ENCODE results near the gene SLC25A21.
A peak's percentile ranks its signal among the peaks of the same experiment; 100 is the strongest.
"Not testable (repeated sequence)": the region's sequence is repeated elsewhere in the genome, so short reads cannot be mapped to it uniquely, and the experiment has no call there.

The SLC25A21 gene

DNA sequence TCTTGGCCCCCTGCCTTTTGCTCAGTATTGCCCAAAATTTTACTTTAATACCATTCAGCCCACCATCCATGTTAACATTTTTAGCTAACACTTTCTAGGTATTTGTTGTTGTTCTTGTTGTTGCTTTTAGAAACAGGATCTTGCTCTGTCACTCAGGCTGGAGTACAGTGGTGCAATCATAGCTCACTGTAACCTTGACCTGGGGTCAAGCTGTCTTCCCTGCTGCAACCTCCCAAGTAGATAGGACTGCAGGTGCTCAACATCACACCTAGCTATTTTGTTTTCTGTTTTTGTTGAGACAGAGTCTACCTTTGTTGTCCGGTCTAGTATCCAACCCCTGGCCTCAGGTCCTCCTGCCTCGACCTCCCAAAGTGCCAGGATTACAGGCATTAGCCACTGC lies 29.3 kb upstream of the SLC25A21 start:
- no peaks in the 10 kb centered on the region for H3K27me3 ChIP-seq (ENCODE audit: control insufficient read depth in 1 of 2, insufficient read depth in 2 of 2, low read length in 2 of 2)
- H3K27ac ChIP-seq (ENCODE audit: low read length) = no peak overlapping the region
- H3K4me3 ChIP-seq (ENCODE audit: low read length in 2 of 2) = no peak overlapping the region
- H3K9ac ChIP-seq (ENCODE audit: low read length in 2 of 2) = no peak overlapping the region
- no peaks in the 10 kb centered on the region for H3K36me3 ChIP-seq (ENCODE audit: control insufficient read depth in 2 of 2, insufficient read depth in 2 of 2, low read length in 2 of 2)
- no peaks in the 10 kb centered on the region for H3K4me1 ChIP-seq (ENCODE audit: control insufficient read depth, insufficient read depth, low read length)
- H3K9me3 ChIP-seq (ENCODE audit: control insufficient read depth in 2 of 2, low read length in 2 of 2) = no peaks in the 10 kb centered on the region

DNA sequence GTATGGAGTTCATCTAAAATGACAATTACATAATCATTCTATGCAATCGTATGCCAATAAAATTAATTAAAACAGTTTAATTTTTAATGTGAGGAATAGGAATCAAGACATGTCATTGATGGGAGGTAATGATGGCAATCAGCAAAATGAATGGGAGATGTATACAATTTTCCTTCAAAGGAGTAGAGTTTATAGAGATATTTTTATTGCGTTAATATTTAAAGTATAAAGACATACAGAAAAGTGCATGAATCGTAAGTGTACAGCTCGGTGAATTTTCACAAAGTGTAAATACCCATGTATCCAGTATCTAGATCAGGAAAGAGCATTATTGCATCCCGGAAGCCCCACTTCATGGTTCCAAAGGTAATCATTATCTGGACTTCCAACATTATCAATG lies 26.5 kb upstream of the SLC25A21 start:
- Histone ChIP-seq H3K4me3 (ENCODE audit: low read length in 2 of 2) (peak overlapping the region; percentile 90 to 95), H3K9me3 (ENCODE audit: control insufficient read depth in 2 of 2, low read length in 2 of 2) (no peaks in the 10 kb centered on the region), H3K4me1 (ENCODE audit: control insufficient read depth, insufficient read depth, low read length) (no peaks in the 10 kb centered on the region), H3K36me3 (ENCODE audit: control insufficient read depth in 2 of 2, insufficient read depth in 2 of 2, low read length in 2 of 2) (no peaks in the 10 kb centered on the region), H3K27ac (ENCODE audit: low read length) (no peak overlapping the region), H3K27me3 (ENCODE audit: control insufficient read depth in 1 of 2, insufficient read depth in 2 of 2, low read length in 2 of 2) (no peaks in the 10 kb centered on the region), H3K9ac (ENCODE audit: low read length in 2 of 2) (peak overlapping the region in 1 of 2 donors; percentile 96)

DNA sequence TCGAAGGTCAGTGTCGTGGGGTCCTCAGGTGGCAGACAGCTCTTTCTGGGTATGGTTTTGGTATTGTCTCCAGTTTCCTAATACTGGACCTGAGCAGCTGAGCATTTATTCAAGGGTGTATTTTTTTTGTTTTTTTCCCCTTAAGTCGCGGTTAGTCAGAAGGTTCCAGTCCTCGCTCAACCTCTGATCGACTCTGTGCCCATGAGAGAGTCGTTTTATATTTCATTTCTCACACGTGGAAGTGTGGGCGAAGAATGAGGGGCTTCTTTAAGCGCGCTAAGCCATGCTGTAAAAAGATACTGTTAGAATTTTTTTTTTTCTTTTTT lies 25.8 kb upstream of the SLC25A21 start:
- Histone ChIP-seq H3K9ac (ENCODE audit: low read length in 2 of 2) (peak overlapping the region; percentile 91 to 96), H3K27me3 (ENCODE audit: control insufficient read depth in 1 of 2, insufficient read depth in 2 of 2, low read length in 2 of 2) (no peaks in the 10 kb centered on the region), H3K4me3 (ENCODE audit: low read length in 2 of 2) (peak overlapping the region; percentile 90 to 95), H3K9me3 (ENCODE audit: control insufficient read depth in 2 of 2, low read length in 2 of 2) (no peaks in the 10 kb centered on the region), H3K36me3 (ENCODE audit: control insufficient read depth in 2 of 2, insufficient read depth in 2 of 2, low read length in 2 of 2) (no peaks in the 10 kb centered on the region), H3K4me1 (ENCODE audit: control insufficient read depth, insufficient read depth, low read length) (no peaks in the 10 kb centered on the region), H3K27ac (ENCODE audit: low read length) (peak overlapping the region; percentile 96)

DNA sequence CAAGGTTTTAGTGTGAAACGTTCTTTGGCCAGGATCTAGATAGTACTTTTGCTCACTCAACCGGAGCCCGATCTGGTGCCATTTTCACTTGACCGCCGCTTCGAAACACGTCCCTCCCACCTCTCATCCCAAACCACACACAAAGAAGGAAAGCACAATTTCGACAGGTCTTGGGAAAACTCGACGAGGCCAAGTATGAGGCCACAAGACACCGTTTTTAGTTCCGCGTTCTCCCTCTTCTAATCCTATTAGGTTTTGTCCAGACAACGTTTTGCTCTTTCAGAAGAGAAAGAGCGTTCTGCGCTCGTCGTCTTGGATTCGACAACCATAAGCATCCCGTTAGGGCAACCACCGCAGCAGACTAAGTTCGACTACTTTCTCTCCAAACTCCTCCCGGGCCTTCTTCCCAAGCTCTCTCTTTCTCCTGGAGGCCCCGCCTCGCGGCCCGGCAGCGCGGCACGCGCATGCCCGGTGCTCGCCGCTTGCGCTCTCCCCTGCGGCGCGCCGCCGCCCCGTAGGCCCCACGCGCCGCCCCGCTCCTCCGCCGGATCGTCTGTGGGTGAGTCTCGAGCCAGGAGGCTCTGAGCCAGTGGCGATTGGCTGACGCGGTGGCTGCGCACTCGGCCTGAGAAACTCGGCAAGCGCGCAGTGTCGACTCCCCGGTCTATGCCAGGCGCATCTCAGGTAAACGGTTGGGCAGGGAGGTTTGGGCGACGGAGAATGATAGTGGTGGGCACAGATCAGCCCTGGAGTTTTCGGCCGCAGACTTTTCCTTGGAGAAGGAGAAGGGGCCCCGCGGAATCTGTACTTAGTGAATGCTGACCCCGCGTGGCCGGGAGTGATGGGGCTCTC lies 25.2 kb upstream of the SLC25A21 start, which contains the start of gene MIPOL1:
Gene MIPOL1 (plus strand): TSS at position 517 of the 852 bp plus-strand sequence. CDS start 49,952 bp downstream, outside the sequence.
- Histone ChIP-seq H3K9ac (ENCODE audit: low read length in 2 of 2) (peak within 1 kb of the TSS; percentile 96 to 98), H3K27me3 (ENCODE audit: control insufficient read depth in 1 of 2, insufficient read depth in 2 of 2, low read length in 2 of 2) (no peaks in the 10 kb centered on the region), H3K9me3 (ENCODE audit: control insufficient read depth in 2 of 2, low read length in 2 of 2) (no peaks in the 10 kb centered on the region), H3K36me3 (ENCODE audit: control insufficient read depth in 2 of 2, insufficient read depth in 2 of 2, low read length in 2 of 2) (no peaks in the 10 kb centered on the region), H3K27ac (ENCODE audit: low read length) (peak within 1 kb of the TSS; percentile 96), H3K4me1 (ENCODE audit: control insufficient read depth, insufficient read depth, low read length) (no peaks in the 10 kb centered on the region), H3K4me3 (ENCODE audit: low read length in 2 of 2) (peak within 1 kb of the TSS; percentile 90 to 95)

DNA sequence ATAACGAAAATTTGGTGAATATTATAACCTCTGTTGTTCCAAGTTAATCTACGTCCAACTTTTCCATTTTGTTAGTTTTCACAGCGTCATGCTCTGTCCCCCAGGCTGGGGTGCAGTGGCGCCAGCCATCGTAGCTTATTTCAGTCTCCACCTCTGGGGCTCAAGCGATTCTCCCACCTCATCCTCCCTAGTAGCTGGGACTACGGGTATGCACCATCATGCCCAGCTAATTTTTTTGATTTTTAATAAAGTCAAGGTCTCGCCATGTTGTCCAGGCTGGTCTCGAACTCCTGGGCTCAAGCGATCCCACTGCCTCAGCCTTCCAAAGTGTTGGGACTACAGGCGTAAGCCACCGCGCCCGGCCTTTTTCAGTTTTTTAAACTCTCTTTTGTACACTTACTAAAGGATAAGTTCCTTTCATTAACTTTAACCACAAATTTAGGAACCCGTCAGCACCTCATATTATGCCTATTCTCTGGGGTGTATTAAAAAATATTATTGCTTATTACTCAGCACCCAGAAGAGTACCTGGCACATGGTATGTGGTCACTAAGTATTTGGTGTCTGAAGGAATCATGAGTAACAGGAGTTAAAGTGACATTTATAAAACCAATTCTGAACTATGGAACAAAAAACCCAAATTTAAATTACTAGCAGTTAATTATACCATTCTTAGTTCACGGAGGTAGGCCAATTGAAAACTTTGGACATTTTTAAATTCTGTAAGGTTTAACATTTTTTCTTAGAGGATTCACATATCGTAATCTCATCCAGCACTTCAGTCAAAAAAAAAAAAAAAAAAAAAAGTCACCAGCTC lies 24.4 kb upstream of the SLC25A21 start:
- Histone ChIP-seq H3K36me3 (ENCODE audit: control insufficient read depth in 2 of 2, insufficient read depth in 2 of 2, low read length in 2 of 2) (no peaks in the 10 kb centered on the region), H3K4me1 (ENCODE audit: control insufficient read depth, insufficient read depth, low read length) (no peaks in the 10 kb centered on the region), H3K9me3 (ENCODE audit: control insufficient read depth in 2 of 2, low read length in 2 of 2) (no peaks in the 10 kb centered on the region), H3K4me3 (ENCODE audit: low read length in 2 of 2) (peak overlapping the region; percentile 90 to 95), H3K27ac (ENCODE audit: low read length) (peak overlapping the region; percentile 96), H3K27me3 (ENCODE audit: control insufficient read depth in 1 of 2, insufficient read depth in 2 of 2, low read length in 2 of 2) (no peaks in the 10 kb centered on the region), H3K9ac (ENCODE audit: low read length in 2 of 2) (peak overlapping the region; percentile 96 to 98)

DNA sequence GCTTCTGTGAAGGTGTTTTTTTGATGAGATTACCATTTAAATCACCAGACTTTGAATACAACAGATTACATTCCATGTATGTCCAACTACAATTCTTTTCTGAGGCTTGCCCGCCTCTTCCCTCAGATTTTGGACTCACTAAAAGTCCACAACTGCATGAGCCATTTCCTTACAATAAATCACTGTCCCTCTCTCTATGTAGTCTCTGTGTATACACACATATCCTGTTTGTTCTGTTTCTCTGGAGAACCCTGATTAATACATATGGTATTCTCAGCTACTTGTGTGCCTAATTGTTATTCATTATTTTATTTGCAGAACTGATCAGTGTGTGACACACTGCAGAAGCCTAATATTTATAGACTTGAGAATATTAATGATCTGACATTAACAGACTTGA lies 22.9 kb upstream of the SLC25A21 start:
- H3K9ac ChIP-seq (ENCODE audit: low read length in 2 of 2) = no peak overlapping the region
- no peak overlapping the region for H3K27ac ChIP-seq (ENCODE audit: low read length)
- no peaks in the 10 kb centered on the region for H3K36me3 ChIP-seq (ENCODE audit: control insufficient read depth in 2 of 2, insufficient read depth in 2 of 2, low read length in 2 of 2)
- no peak overlapping the region for H3K4me3 ChIP-seq (ENCODE audit: low read length in 2 of 2)
- H3K27me3 ChIP-seq (ENCODE audit: control insufficient read depth in 1 of 2, insufficient read depth in 2 of 2, low read length in 2 of 2) = no peaks in the 10 kb centered on the region
- no peaks in the 10 kb centered on the region for H3K9me3 ChIP-seq (ENCODE audit: control insufficient read depth in 2 of 2, low read length in 2 of 2)
- no peaks in the 10 kb centered on the region for H3K4me1 ChIP-seq (ENCODE audit: control insufficient read depth, insufficient read depth, low read length)

DNA sequence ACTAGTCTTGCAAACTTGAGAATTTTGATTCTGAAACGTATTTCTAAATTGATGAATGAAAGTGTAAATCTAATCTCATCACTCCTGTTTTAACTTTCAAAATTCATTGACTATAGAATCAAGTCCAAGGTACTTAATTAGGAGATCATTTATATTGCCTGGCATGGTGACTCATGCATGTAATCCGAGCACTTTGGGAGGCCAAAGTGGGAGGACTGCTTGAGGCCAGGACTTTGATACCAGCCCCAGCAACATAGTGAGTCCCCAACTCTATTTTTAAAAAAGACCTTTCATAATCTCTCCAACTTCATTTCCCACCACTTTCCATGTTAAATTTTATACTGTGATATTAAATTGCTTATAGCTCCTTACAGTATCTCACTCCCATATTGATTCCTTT lies 22.3 kb upstream of the SLC25A21 start:
- no peaks in the 10 kb centered on the region for H3K4me1 ChIP-seq (ENCODE audit: control insufficient read depth, insufficient read depth, low read length)
- no peak overlapping the region for H3K4me3 ChIP-seq (ENCODE audit: low read length in 2 of 2)
- H3K27me3 ChIP-seq (ENCODE audit: control insufficient read depth in 1 of 2, insufficient read depth in 2 of 2, low read length in 2 of 2) = no peaks in the 10 kb centered on the region
- no peaks in the 10 kb centered on the region for H3K36me3 ChIP-seq (ENCODE audit: control insufficient read depth in 2 of 2, insufficient read depth in 2 of 2, low read length in 2 of 2)
- H3K9ac ChIP-seq (ENCODE audit: low read length in 2 of 2) = no peak overlapping the region
- no peak overlapping the region for H3K27ac ChIP-seq (ENCODE audit: low read length)
- H3K9me3 ChIP-seq (ENCODE audit: control insufficient read depth in 2 of 2, low read length in 2 of 2) = no peaks in the 10 kb centered on the region

DNA sequence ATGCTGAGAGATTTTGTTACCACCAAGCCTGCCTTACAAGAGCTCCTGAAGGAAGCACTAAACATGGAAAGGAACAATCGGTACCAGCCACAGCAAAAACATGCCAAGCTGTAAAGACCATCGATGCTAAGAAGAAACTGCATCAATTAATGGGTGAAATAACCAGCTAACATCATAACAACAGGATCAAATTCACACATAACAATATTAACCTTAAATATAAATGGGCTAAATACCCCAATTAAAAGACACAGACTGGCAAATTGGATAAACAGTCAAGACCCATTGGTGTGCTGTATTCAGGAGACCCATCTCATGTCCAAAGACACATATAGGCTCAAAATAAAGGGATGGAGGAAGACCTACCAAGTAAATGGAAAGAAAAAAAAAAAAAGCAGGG lies 17.3 kb upstream of the SLC25A21 start:
- H3K4me3 ChIP-seq (ENCODE audit: low read length in 2 of 2); H3K9me3 ChIP-seq (ENCODE audit: control insufficient read depth in 2 of 2, low read length in 2 of 2): not testable (repeated sequence)

DNA sequence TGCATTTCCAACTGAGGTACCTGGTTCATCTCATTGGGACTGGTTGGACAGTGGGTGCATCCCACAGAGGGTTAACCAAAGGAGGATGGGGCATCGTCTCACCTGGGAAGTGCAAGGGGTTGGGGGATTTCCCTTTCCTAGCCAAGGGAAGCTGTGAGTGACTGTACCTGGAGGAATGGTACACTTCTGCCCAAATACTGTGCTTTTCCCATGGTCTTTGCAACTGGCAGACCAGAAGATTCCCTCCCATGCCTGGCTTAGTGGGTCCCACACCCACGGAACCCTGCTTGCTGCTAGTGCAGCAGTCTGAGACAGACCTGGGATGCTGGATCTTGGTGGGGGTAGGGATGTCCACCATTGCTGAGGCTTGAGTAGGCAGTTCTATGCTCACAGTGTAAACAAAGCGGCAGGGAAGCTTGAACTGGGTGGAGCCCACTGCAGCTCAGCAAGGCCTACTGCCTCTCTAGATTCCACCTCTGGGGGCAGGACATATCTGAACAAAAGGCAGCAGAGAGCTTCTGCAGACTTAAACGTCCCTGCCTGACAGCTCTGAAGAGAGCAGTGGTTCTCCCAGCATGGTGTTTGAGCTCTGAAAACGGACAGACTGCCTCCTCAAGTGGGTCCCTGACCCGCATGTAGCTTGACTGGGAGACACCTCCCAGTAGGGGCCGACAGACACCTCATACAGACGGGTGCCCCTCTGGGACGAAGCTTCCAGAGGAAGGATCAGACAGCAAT lies 15.6 kb upstream of the SLC25A21 start:
- H3K27me3 ChIP-seq (ENCODE audit: control insufficient read depth in 1 of 2, insufficient read depth in 2 of 2, low read length in 2 of 2) = not testable (repeated sequence)

More for the DNA sequence above, 17.3 kb upstream of the SLC25A21 start:
- H3K27ac ChIP-seq (ENCODE audit: low read length); H3K4me1 ChIP-seq (ENCODE audit: control insufficient read depth, insufficient read depth, low read length); H3K27me3 ChIP-seq (ENCODE audit: control insufficient read depth in 1 of 2, insufficient read depth in 2 of 2, low read length in 2 of 2); H3K36me3 ChIP-seq (ENCODE audit: control insufficient read depth in 2 of 2, insufficient read depth in 2 of 2, low read length in 2 of 2); H3K9ac ChIP-seq (ENCODE audit: low read length in 2 of 2): not testable (repeated sequence)

DNA sequence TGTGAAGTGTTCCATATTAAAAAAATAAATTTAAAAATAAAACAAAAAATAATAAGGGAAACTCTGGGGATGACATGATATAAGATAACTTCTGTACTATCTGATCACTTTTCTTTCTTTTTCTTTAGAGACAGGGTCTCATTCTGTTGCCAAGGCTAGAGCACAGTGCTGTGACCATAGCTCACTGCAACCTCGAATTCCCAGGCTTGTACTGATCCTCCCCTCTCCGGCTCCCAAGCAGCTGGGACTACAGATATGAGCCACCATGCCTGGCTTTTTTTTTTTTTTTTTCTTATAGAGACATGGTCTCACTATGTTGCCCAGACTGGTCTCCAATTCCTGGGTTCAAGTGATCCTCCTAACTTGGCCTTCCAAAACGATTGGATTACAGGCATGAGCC lies 14.9 kb upstream of the SLC25A21 start:
- Histone ChIP-seq H3K36me3 (ENCODE audit: control insufficient read depth in 2 of 2, insufficient read depth in 2 of 2, low read length in 2 of 2) (no peaks in the 10 kb centered on the region), H3K4me3 (ENCODE audit: low read length in 2 of 2) (no peak overlapping the region), H3K9ac (ENCODE audit: low read length in 2 of 2) (no peak overlapping the region), H3K9me3 (ENCODE audit: control insufficient read depth in 2 of 2, low read length in 2 of 2) (no peaks in the 10 kb centered on the region), H3K27ac (ENCODE audit: low read length) (no peak overlapping the region), H3K27me3 (ENCODE audit: control insufficient read depth in 1 of 2, insufficient read depth in 2 of 2, low read length in 2 of 2) (no peaks in the 10 kb centered on the region), H3K4me1 (ENCODE audit: control insufficient read depth, insufficient read depth, low read length) (no peaks in the 10 kb centered on the region)

More for the DNA sequence above, 15.6 kb upstream of the SLC25A21 start:
- H3K4me1 ChIP-seq (ENCODE audit: control insufficient read depth, insufficient read depth, low read length); H3K9ac ChIP-seq (ENCODE audit: low read length in 2 of 2); H3K27ac ChIP-seq (ENCODE audit: low read length); H3K36me3 ChIP-seq (ENCODE audit: control insufficient read depth in 2 of 2, insufficient read depth in 2 of 2, low read length in 2 of 2); H3K4me3 ChIP-seq (ENCODE audit: low read length in 2 of 2); H3K9me3 ChIP-seq (ENCODE audit: control insufficient read depth in 2 of 2, low read length in 2 of 2): not testable (repeated sequence)

Measured in stomach smooth muscle (tissue), 2 donors.